ENCODE measurements around the gene ATP13A2. TPM values are rescaled to one million over a fixed set of nuclear protein-coding genes. Genes with fewer than 3 reads are reported as not detected.

Gene ATP13A2
- total RNA-seq, 1 donor from 2014 or later = 30.3 TPM

Other genes with a start within 250 kb of the ATP13A2 start
- 2,323 and 5,262 TPM in 2 replicates for gene RNU1-2, start 115.9 kb downstream of the ATP13A2 start, total RNA-seq
- 16.4 and 20.3 TPM in 2 replicates for gene CROCC, start 90.0 kb downstream of the ATP13A2 start, total RNA-seq
- gene MFAP2, start 31.3 kb downstream of the ATP13A2 start, total RNA-seq = 7.9 and 23.3 TPM in 2 replicates
- gene SDHB, start 42.1 kb upstream of the ATP13A2 start, total RNA-seq = 152 and 185 TPM in 2 replicates
- gene PADI2, start 107.5 kb upstream of the ATP13A2 start, total RNA-seq = 1.0 and 1.3 TPM in 2 replicates
- 11.8 and 32.8 TPM in 2 replicates for gene PADI1, start 193.2 kb upstream of the ATP13A2 start, total RNA-seq
- gene PADI3, start 237.2 kb upstream of the ATP13A2 start, total RNA-seq = 0.26 and 0.38 TPM in 2 replicates

Measured in bronchial epithelial cell (primary cell).